K562 (cell line): Measurements from ENCODE around the gene CCDC34. TPM values are rescaled to one million over a fixed set of nuclear protein-coding genes. Genes with fewer than 3 reads are reported as not detected.

Source experiments
- CC2D1A ChIP-seq: fragments of 450-650 bp; IDR thresholded peaks from 2 replicates; pipeline ENCODE4 v1.6.1; 2017; ENCODE audit warnings: mild to moderate bottlenecking
- CREB1 ChIP-seq, 2 experiments: sonication (generic) in 1 of 2; formaldehyde crosslinking in 1 of 2; IDR thresholded peaks; 2 replicates each; pipeline versions ENCODE4 v1.6.1 to v1.8.0; 2012 to 2022; ENCODE audit warnings: inconsistent platforms in 1 of 2, mild to moderate bottlenecking in 1 of 2, missing genetic modification reagents in 1 of 2, moderate library complexity in 1 of 2
- CSDE1 ChIP-seq, 2 experiments: fragments of 450-650 bp; IDR thresholded peaks; 2 replicates each; pipeline ENCODE4 v1.6.1; 2016; ENCODE audit warnings: mild to moderate bottlenecking in 1 of 2
- ELF4 ChIP-seq: fragments of 450-650 bp; formaldehyde crosslinking; IDR thresholded peaks from 2 replicates; pipeline ENCODE4 v1.4.0; 2022; ENCODE audit warnings: missing genetic modification characterization
- ETV5 ChIP-seq: sonication (generic); formaldehyde crosslinking; IDR thresholded peaks from 2 replicates; pipeline ENCODE4 v1.4.0; 2020; ENCODE audit warnings: low read depth, mild to moderate bottlenecking, missing genetic modification reagents
- FOXK2 ChIP-seq, 2 experiments: fragments of 450-650 bp; IDR thresholded peaks in 1 of 2; conservative IDR thresholded peaks in 1 of 2; 2 replicates each; pipeline ENCODE4 v1.6.1; 2016; ENCODE audit warnings: low read depth in 2 of 2, mild to moderate bottlenecking in 1 of 2
- GTF2F1 ChIP-seq: IDR thresholded peaks from 2 replicates; pipeline ENCODE4 v1.6.1; 2011; ENCODE audit warnings: low read depth, low read length, improper control_type of control experiment
- MTA3 ChIP-seq: fragments of 450-650 bp; formaldehyde crosslinking; IDR thresholded peaks from 2 replicates; pipeline ENCODE4 v1.6.1; 2017; ENCODE audit warnings: mild to moderate bottlenecking, borderline replicate concordance
- STAT5A ChIP-seq: IDR thresholded peaks from 2 replicates; pipeline ENCODE4 v1.6.1; 2012; ENCODE audit warnings: low read length, inconsistent platforms, borderline replicate concordance
- ZBTB17 ChIP-seq: fragments of 450-650 bp; formaldehyde crosslinking; IDR thresholded peaks from 2 replicates; pipeline ENCODE4 v1.4.0; 2020; ENCODE audit warnings: mild to moderate bottlenecking
- ZNF239 ChIP-seq: fragments of 250-450 bp; sonication (Bioruptor Pico); IDR thresholded peaks from 2 replicates; pipeline ENCODE4 v1.4.0; 2020; ENCODE audit warnings: mild to moderate bottlenecking
- polyA plus RNA-seq, 8 experiments: library from polyadenylated mRNA; depleted of rRNA in 4 of 8; stranded (reverse) in 5 of 8; unstranded in 3 of 8; fragments of >200 nt; fragmentation: Nextera tagmentation in 2 of 8; fragmentation: Illumina TruSeq in 1 of 8; extraction: Ambion mirVana in 2 of 8; extraction: Trizol in 1 of 8; gene quantifications; 2 replicates each; pipeline versions ENCODE4 v1.2.1 to v1.2.3, GENCODE V29; 2011 to 2014; ENCODE audit warnings: inconsistent platforms in 1 of 8, missing spikeins in 1 of 8
- total RNA-seq, 7 experiments: library from RNA; depleted of rRNA in 6 of 7; stranded (reverse); fragments of >200 nt in 6 of 7; fragmentation: Illumina TruSeq in 2 of 7; extraction: Trizol in 2 of 7; gene quantifications; 2 replicates each; pipeline versions ENCODE4 v1.2.1 to v1.2.3, GENCODE V29; 2011 to 2021; ENCODE audit warnings: low replicate concordance in 1 of 7
- TF ChIP-seq, protein P1 (sequence below): sonication (generic); formaldehyde crosslinking; IDR thresholded peaks from 2 replicates; pipeline ENCODE4 v1.8.0; 2022; ENCODE audit warnings: mild to moderate bottlenecking, missing genetic modification reagents

CCDC34 gene
- total and polyA plus RNA-seq, 9 of the 15 experiments (the other 6 are each of a cell fraction or from before 2014, with no cell fraction given): 6.2 to 42.0 (median 15.7) TPM

DNA sequence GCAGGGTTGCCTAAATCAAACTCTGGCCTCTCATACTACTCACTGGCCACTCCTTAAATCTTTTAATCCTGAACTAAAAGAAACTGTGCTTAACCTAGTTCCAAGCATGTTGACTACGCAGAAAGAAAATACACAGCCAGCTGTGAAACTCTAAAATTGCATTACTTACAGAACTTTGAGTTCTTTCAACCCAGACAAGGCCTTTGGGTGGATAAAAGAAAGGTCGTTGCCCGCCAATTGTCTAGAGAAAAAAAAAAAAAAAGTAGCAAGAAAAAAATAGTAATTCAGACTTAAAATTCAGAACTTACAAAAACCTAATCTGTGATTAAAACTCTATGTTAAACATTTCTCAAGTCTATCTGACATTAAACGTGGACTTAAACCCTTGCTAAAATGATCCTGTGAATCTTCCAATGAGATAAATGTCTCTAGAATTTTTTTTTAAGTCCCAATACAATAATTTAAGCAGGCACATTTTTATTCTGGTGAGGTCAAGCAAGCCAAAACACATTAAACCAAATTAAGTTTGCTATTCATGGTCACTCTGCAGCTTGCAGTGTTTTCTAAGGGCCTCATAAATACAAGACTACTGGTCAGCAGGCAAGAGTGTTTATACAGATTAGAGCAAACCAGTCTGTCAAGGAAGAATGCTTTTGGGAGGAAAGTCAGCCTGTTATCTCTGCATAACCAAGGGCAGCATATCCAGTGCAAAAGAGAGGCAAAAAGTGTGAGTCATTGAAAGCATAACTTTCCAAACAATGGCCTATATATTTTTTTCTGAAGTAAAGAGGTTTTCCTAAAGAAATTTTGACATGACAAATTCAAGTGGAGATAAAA is 29.5 kb upstream of the CCDC34 start (continued):
- TF ChIP-seq, protein P1, sequence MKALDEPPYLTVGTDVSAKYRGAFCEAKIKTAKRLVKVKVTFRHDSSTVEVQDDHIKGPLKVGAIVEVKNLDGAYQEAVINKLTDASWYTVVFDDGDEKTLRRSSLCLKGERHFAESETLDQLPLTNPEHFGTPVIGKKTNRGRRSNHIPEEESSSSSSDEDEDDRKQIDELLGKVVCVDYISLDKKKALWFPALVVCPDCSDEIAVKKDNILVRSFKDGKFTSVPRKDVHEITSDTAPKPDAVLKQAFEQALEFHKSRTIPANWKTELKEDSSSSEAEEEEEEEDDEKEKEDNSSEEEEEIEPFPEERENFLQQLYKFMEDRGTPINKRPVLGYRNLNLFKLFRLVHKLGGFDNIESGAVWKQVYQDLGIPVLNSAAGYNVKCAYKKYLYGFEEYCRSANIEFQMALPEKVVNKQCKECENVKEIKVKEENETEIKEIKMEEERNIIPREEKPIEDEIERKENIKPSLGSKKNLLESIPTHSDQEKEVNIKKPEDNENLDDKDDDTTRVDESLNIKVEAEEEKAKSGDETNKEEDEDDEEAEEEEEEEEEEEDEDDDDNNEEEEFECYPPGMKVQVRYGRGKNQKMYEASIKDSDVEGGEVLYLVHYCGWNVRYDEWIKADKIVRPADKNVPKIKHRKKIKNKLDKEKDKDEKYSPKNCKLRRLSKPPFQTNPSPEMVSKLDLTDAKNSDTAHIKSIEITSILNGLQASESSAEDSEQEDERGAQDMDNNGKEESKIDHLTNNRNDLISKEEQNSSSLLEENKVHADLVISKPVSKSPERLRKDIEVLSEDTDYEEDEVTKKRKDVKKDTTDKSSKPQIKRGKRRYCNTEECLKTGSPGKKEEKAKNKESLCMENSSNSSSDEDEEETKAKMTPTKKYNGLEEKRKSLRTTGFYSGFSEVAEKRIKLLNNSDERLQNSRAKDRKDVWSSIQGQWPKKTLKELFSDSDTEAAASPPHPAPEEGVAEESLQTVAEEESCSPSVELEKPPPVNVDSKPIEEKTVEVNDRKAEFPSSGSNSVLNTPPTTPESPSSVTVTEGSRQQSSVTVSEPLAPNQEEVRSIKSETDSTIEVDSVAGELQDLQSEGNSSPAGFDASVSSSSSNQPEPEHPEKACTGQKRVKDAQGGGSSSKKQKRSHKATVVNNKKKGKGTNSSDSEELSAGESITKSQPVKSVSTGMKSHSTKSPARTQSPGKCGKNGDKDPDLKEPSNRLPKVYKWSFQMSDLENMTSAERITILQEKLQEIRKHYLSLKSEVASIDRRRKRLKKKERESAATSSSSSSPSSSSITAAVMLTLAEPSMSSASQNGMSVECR: no peak
- TF ChIP-seq MTA3 (peak; percentile 53), ELF4 (CRISPR knock-in tag) (no peak), ZNF239 (CRISPR knock-in tag) (no peak), CREB1 (IDR thresholded peaks at IDR 0.05) (0 out of 2 replicates have a peak, but pooled peaks have one; percentile 33), CREB1 (CRISPR knock-in tag; IDR thresholded peaks at IDR 0.05) (no peak), CC2D1A (peak; percentile 81; the same call in 1 of the 2 replicates), STAT5A (peak; percentile 84), CSDE1 (IDR thresholded peaks at IDR 0.05) (no peak), ZBTB17 (CRISPR knock-in tag) (no peak), FOXK2 (conservative IDR thresholded peaks at IDR 0.05 in 1 of 2, IDR thresholded peaks at IDR 0.05 in 1 of 2; ENCODE audit: low read depth in 2 of 2) (peak; percentile 71 to 77; a peak in 3 of 4 replicates), GTF2F1 (no peak), ETV5 (CRISPR knock-in tag) (no peak)
